A204.1 (cell line): Measurements from ENCODE around the gene CLDN7.

Experiments
- FAIRE-seq: peaks from 2 replicates; lab custom pipeline; 2012; peaks lifted over from hg19 to GRCh38; lab: Jason Lieb, UNC

CLDN7 gene

DNA sequence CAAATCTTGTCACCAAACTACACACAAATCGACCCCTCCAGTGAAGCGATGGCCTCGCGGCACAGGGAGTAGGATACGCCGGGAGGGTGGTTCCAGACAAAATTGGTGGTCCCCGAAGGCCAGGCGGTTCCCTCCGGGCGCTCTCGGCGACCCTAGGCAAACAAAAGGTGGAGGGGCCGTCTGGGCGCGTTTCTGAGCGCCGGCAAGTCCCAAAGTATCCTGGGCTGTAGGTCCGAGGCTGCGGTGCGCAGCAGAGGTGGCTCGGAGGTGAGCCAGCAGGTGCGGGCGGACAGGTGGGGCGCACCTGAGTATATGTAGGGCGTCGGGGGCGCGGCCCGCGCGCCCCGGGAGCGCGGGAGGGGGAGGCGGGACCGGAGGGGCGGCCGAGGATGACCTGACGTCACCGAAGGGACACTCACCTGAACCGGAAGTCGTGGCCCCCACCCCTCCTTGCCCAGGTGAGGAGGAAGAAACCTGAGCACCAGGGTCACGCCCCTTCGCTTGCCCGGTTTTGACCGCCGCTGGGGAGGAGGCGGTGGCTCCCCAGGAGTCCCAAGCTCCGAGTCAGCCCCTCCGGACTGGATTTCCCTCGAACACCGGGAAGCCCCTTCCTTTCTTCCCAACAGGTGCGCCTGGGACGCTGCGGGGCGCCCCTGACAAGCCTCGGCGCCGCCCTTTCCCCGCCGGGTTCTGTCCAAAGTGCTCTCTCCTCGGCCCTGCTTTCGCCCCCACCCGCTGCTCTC is at the start of gene CLDN7:
Gene CLDN7 (minus strand): TSS at position 287 of the 743 bp plus-strand sequence. CDS start 435 bp downstream, outside the sequence.
- no peak for FAIRE-seq

GRCh38 chr17:7311110-7311705 is 48.9 kb upstream of the CLDN7 start:
- no peak for FAIRE-seq

DNA sequence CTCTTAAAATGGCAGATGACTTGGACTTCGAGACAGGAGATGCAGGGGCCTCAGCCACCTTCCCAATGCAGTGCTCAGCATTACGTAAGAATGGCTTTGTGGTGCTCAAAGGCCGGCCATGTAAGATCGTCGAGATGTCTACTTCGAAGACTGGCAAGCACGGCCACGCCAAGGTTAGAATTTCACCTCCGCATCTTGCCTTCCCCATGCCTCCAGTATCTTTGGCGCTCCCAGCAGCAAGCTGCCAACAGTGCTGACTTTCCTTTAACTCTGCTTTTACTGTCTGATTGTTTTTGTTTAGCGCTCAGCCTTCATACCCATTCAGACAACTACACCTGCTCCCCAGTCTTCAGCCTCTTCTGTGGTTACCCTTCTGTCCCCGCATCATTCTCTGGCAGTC is 47.4 kb upstream of the CLDN7 start:
- no peak for FAIRE-seq

GRCh38 chr17:7308625-7309433 is 46.6 kb upstream of the CLDN7 start:
- peak; percentile 58 for FAIRE-seq

DNA sequence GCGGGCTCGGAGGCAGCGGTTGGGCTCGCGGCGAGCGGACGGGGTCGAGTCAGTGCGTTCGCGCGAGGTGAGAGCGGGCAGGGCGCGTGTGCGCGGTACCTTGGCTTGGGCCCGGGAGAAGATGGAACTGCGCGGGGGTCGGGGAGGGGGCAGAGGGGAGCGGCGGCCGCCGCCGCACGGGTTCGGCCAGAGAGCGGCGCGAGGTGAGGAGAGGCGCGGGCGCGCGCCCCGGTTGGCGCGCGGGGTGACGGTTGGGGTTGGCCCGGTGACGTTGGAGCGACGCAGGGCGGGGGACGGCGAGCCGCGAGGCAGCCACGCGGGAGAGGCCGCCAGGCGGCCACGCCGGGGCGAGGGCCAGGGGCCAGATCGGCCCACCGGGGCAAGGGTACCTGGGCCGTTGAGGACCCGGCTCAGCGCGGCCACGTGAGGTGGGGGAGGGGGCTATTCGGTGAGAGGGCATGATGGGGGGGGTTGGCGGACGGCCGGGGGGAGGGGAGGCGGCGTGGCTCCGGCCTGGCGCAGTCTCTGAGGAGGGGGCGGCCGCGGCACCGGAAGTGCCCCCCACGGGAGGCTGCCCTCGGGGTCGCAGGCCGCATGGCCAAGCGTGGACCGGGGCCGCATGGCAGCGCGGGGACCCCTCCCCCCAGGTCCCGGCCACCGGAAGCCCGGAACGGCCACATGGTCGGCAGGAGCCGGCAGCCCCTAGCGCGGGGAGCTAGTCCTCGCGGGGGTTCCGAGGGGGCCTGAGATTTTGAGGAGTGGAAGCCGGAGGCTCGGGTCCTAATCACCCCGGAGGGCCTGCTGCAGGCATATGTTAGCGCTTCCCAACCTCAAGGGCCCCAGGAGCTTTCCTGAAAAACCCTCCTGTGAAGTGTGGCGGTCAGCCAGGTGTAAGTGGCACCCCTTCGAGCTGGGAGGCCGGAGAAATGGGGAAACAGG is 45.7 kb upstream of the CLDN7 start:
- no peak for FAIRE-seq

- peak; percentile 99 for FAIRE-seq
These were observed 44.8 kb upstream of the CLDN7 start, which contains the start of gene EIF5A for GRCh38 chr17:7306911-7307685. EIF5A (plus strand) TSS chr17:7307628; CDS start chr17:7309636, 2,008 bp downstream.

- FAIRE-seq, result no peak
These were observed 41.9 kb upstream of the CLDN7 start for GRCh38 chr17:7304179-7304578.

DNA sequence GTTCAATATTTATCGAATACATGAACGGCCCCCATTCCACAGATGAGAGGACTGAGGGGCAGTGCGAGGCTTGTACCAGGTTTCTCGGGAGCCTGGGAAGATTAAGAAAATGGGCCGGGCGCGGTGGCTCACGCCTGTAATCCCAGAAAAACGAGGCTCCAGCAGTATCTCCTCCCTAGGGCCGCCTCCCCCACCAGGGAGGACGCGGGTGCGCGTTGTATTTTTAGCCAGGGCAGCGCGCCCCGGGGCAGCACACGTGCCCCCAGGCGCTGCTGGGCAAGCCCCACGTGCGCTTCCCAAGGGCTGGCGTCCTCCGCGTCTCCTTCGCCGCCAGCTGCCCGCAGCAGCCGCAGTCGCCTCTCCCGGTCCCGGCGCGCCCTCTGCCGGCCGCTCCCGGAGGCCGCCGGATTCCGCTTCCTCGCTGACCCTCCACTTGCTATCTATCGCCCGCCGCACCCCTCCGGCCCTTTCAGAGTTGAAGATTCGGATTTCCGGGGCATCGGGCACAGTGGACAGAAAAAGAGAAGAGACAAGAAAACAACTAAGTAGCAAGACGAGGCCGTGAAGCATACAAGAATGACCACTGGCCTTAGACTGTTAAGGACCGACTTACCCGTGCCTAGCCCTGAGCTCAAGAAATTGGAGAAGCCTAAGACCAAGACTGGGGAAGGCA is 34.0 kb upstream of the CLDN7 start:
- FAIRE-seq, result no peak

DNA sequence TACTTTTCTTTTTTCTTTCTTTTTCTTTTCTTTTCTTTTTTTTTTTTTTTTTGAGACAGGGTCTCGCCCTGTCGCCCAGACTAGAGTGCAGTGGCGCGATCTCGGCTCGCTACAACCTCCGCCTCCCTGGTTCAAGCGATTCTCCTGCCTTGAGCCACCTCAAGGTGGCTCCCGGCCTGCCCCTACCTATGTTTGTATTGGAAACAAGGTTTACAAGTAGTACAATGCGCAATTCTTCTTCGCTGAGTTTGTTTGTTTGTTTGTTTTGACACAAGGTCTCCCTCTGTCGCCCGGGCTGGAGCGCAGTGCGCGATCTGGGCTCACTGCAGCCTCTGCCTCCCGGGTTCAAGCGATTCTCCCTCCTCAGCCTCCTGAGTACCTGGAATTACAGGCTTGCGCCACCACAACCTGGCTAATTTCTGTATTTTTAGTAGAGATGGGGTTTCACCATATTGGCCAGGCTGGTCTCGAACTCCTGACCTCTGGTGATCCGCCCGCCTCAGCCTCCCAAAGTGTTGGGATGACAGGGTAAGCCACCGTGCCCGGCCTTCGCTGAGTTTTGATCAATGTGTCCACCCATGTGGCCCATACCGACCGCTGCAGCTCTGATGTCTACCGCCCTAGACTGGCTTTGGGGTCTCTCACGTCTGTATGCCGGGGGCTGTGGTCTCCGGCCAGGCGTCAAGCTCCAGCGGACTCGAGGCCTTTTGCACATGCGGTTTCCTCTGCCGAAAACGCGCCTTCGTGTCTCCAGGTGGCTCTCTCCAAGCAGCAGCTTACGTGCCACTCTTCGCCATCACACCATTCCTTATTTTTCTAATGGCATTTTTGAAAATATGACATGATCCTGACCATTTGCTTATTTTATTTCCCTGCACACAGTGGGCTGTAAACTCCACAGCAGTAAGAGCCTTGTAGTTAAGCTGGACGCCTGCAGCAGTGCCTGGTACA is 33.2 kb upstream of the CLDN7 start:
- FAIRE-seq, result no peak

DNA sequence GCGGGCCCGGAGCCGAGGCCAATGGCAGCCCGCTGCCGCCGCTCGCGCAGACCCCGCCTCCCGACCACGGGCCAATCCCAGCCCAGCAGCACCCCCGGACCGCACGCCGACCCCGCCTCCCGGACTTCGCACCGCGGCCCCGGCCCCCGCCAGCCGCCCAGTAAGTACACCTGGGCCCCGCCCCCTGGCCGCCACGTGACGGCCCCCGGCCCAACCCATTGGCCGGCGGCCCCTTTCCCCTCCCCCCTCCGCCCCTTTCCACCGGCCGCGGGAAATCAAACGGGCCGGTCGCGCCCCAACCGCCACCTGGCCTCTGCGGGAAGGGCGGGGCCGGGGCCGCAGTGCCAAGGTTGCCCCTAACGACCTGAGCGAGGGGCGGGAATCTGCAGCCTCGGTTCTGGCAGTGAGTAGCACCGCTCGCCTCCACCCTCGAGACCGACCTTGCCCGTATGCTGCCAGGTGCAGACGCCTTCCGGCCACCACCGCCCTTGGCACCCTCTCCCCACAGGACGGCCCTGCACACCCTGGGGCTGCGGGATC is 32.4 kb upstream of the CLDN7 start, which contains the start of gene YBX2:
Gene YBX2 (minus strand): TSS at position 26 of the 540 bp plus-strand sequence. CDS start 139 bp downstream, outside the sequence.
- no peak for FAIRE-seq

GRCh38 chr17:7293816-7294613 is 31.7 kb upstream of the CLDN7 start:
- no peak for FAIRE-seq

DNA sequence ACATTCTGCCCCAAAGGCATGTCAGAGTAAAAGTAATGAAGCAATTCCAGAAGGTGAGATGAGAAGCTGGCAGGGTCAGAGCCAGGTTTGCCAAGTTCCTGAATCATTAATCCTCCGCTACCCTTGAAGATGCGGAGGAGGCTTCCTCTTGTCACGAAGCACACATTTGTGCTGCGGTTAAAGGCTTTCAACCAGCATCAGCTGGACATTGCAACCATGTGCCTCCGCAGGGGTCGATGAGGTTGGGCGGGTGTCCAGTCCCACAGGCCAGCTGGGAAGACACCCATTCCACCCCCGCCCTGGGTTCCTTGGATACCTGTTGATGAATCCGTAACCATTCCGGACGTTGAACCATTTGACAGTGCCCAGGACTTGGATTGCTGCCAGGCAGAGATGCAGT is 30.9 kb upstream of the CLDN7 start:
- no peak for FAIRE-seq

DNA sequence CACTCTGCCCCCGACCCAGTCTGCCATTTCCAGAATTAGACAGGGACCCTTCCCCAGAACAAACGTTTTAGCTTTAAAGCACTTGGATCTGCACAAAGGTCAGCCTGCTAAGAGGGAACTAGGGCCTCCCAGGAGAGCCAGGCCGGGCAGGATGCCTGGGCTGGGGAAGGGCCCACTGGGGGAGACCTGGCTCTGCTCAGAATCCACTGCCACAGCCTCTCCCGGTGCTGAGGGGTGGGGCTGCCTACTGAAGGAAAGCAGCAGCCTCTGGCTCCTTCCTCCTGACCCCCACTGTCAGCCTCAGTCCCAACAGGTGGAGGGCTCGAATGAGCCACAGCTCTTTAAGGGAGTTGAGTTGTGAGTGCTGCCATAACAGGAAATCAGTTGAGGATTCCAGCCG is 30.5 kb upstream of the CLDN7 start:
- FAIRE-seq, result no peak

GRCh38 chr17:7292194-7292593 is 29.9 kb upstream of the CLDN7 start:
- no peak for FAIRE-seq

DNA sequence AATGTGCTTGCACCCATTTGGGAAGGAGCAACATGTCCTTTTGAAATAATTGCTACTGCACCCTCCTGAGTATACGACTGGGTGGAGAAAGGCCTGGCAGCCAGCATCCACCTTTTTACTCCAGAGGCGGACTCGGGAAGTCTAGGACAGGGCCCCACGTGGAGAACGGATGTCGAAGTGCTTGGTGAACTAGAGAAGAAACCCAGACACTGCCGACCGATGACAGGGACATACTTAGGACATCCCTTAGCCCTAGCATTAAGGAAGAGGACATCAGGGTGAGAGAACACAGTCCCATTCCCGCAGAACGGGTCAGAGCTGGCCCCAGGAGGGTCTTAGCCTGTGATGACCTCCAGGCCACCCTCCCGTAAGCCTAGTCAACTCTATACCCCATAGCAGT is 28.4 kb upstream of the CLDN7 start:
- no peak for FAIRE-seq

DNA sequence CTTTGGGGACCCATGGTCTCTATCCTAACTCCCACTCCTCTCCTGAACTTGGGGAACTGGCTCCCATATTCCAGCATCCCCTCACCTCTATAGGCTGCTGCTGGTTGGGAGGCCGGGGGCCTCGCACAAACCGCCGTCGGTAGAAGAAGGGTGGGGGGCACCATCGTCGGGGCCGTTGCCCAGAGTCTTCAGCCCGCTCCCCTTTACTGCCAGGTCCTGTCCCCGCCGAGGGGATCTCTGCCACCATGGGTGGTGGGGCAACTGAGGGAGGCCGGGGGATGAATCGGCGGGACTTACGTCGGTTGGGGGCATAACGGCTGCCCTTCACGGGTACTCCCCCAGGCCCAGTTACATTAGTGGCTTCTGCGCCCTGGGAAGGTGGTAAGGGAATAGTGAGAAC is 27.9 kb upstream of the CLDN7 start:
- FAIRE-seq, result no peak

- no peak for FAIRE-seq
These were observed 27.2 kb upstream of the CLDN7 start for GRCh38 chr17:7289256-7290032.
